PFSK-1 (cell line): ENCODE measurements around the gene BPIFA3.
A peak's percentile ranks its signal among the peaks of the same experiment; 100 is the strongest.

ENCODE experiments used
- FOXP2 ChIP-seq: optimal IDR thresholded peaks from 2 replicates; pipeline ENCODE3; 2011; ENCODE audit warnings: borderline replicate concordance, control low read depth, inconsistent platforms; ENCODE audit not compliant: insufficient read depth; ENCODE audit errors: extremely low read length, extremely low read depth
- POLR2AphosphoS5 ChIP-seq: IDR thresholded peaks from 2 replicates; pipeline ENCODE4 v1.6.1; 2012; ENCODE audit warnings: low read depth, mild to moderate bottlenecking, control low read depth, low read length, moderate library complexity
- SIN3A ChIP-seq: IDR thresholded peaks from 2 replicates; pipeline ENCODE4 v1.6.1; 2012; ENCODE audit warnings: mild to moderate bottlenecking, low read length, moderate library complexity, borderline replicate concordance; ENCODE audit not compliant: insufficient read depth
- TAF1 ChIP-seq: IDR thresholded peaks from 2 replicates; pipeline ENCODE4 v1.6.1; 2012; ENCODE audit warnings: low read length, control low read depth, borderline replicate concordance; ENCODE audit not compliant: insufficient read depth
- TF ChIP-seq, protein P1 (sequence below), 2 experiments: IDR thresholded peaks; 2 replicates each; pipeline versions ENCODE4 v1.6.1 to v1.8.0; 2011 to 2012; ENCODE audit warnings: low read depth in 2 of 2, low read length in 2 of 2, control low read depth in 1 of 2, inconsistent platforms in 1 of 2, mild to moderate bottlenecking in 1 of 2, moderate library complexity in 1 of 2; ENCODE audit not compliant: insufficient read depth in 1 of 2

Gene BPIFA3

DNA sequence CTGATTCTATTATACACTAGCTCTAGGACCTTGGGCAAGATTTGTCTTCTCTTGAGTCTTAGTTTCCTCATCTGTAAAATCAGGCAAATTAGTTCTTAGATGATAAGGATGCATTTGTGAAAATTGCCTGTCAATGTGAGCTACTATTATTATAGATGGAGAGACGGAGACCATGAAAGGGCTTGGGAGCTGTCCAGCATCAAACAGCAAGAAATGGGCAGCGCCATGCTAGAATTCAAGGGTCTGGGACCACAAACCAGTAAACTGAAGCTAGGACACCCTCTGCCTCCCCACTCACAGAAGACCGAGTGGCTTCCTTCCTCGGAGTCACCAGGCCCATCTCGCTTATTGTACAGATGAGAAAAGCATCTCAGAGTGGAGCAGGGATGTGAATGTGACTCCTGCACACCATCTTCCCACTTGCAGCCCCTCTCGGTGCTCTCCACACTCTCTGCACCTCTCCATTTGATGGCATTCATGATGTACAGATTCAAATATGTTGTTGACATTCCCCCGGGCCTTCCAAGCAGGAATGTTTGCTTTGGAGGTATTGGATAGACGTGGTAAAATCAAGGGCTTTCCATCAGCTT lies 24.1 kb upstream of the BPIFA3 start:
- TF ChIP-seq FOXP2 (no peak), TAF1 (no peak), POLR2AphosphoS5 (no peak), SIN3A (no peak)
- TF ChIP-seq, protein P1, sequence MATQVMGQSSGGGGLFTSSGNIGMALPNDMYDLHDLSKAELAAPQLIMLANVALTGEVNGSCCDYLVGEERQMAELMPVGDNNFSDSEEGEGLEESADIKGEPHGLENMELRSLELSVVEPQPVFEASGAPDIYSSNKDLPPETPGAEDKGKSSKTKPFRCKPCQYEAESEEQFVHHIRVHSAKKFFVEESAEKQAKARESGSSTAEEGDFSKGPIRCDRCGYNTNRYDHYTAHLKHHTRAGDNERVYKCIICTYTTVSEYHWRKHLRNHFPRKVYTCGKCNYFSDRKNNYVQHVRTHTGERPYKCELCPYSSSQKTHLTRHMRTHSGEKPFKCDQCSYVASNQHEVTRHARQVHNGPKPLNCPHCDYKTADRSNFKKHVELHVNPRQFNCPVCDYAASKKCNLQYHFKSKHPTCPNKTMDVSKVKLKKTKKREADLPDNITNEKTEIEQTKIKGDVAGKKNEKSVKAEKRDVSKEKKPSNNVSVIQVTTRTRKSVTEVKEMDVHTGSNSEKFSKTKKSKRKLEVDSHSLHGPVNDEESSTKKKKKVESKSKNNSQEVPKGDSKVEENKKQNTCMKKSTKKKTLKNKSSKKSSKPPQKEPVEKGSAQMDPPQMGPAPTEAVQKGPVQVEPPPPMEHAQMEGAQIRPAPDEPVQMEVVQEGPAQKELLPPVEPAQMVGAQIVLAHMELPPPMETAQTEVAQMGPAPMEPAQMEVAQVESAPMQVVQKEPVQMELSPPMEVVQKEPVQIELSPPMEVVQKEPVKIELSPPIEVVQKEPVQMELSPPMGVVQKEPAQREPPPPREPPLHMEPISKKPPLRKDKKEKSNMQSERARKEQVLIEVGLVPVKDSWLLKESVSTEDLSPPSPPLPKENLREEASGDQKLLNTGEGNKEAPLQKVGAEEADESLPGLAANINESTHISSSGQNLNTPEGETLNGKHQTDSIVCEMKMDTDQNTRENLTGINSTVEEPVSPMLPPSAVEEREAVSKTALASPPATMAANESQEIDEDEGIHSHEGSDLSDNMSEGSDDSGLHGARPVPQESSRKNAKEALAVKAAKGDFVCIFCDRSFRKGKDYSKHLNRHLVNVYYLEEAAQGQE (IDR thresholded peaks at IDR 0.05; ENCODE audit: insufficient read depth in 1 of 2, low read depth in 2 of 2, low read length in 2 of 2): peak; percentile 74 to 93

DNA sequence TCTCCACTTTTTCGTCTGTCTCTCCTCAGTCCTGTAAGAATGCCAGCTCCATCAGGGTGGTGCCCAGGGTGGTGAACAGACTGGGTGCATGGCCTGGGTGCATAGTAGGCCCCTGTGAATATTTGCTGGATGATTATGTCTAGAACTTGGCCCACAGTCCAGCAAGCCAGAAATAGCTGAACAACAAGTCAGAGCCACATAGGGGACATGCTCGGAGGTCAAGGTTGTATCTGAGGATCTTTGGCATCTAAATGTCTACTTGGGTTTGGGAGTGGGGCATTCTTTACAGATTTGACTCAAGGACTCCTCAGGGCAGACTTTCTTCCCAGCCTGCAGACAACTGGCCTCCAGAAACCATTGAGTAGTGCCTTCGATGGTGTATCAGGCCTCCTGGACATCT lies 18.1 kb upstream of the BPIFA3 start:
- no peak for TF ChIP-seq TAF1
- TF ChIP-seq FOXP2: no peak
- no peak for TF ChIP-seq SIN3A
- no peak for TF ChIP-seq POLR2AphosphoS5
- TF ChIP-seq, protein P1 (IDR thresholded peaks at IDR 0.05; ENCODE audit: insufficient read depth in 1 of 2, low read depth in 2 of 2, low read length in 2 of 2): no peak

DNA sequence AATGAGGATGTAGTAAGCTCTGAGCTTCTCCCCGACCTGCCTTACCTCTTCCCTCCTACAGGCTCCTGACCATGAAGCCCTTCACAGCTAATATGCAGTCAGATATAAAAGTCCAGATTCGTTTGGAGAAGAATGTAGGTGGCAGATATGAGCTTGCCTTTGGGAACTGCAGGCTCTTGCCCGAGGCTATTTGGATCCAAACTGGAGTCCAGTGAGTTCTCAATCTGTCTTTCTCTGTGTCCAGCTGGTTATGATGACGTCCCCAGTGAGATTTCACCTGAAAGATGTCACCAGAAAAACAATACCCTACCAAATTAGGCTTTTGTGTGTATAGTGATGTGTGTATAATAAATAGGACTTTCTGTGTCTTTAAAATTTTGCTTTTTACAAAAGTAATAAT lies 14.7 kb upstream of the BPIFA3 start:
- TF ChIP-seq, protein P1 (IDR thresholded peaks at IDR 0.05; ENCODE audit: insufficient read depth in 1 of 2, low read depth in 2 of 2, low read length in 2 of 2): no peak
- TF ChIP-seq SIN3A: no peak
- TF ChIP-seq POLR2AphosphoS5: no peak
- TF ChIP-seq FOXP2: no peak
- TF ChIP-seq TAF1: no peak

DNA sequence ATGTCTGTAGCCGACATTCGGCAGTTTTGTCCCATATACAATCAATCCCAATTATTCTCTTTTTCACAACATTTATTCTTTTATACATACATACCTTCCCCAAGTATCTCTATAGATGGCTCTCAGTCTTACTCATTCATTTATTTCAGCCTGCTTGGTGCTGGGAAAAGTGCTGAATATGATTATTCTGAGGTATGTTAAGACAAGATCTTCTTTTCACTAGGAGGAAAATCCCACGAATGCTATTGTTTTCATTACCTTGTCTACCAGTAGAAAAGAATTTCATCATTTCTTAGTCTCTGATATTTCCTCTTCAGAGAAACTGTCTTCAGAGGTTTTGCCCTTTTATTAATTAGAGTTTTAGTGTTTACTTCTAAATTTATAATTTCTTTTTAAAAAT lies 13.7 kb upstream of the BPIFA3 start:
- TF ChIP-seq POLR2AphosphoS5: no peak
- no peak for TF ChIP-seq FOXP2
- no peak for TF ChIP-seq TAF1
- TF ChIP-seq, protein P1 (IDR thresholded peaks at IDR 0.05; ENCODE audit: insufficient read depth in 1 of 2, low read depth in 2 of 2, low read length in 2 of 2): no peak
- TF ChIP-seq SIN3A: no peak

DNA sequence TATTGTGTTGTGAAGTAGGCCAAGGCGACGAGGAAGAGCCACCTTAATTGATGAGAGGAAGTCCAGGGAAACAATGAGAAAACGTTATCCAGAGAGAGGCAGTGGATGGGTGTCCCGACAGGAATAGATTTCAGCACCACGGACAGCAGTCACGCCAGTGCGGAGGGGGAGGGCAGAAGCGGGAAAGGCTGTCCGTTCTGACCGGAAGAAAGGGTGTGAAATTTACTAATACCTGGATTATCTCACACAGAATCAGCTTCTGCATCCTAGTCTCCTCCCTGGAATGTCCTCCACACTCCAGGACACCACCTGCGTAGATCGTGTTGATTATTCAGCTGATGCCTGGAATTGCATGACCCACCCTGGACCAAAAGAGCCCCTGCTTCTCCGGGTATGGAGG lies 7.4 kb upstream of the BPIFA3 start:
- TF ChIP-seq, protein P1 (IDR thresholded peaks at IDR 0.05; ENCODE audit: insufficient read depth in 1 of 2, low read depth in 2 of 2, low read length in 2 of 2): peak; percentile 99 to 100
- TF ChIP-seq TAF1 (no peak), SIN3A (peak; percentile 88; the same call in 1 of the 2 replicates), FOXP2 (peak; percentile 18)
